GM12878 (cell line): ENCODE results near the gene BMP2K. TPM values are rescaled to one million over a fixed set of nuclear protein-coding genes. Genes with fewer than 3 reads are reported as not detected.
A peak's percentile ranks its signal among the peaks of the same experiment; 100 is the strongest.

ENCODE experiments used
- ATAC-seq: fragments of 200-7000 bp; cut with Tn5 transposase; 3 replicates; pipeline ENCODE4 v1.9.1; 2020; ENCODE audit warnings: mild to moderate bottlenecking, moderate library complexity
- BruUV-seq: library from RNA; stranded (reverse); fragments of 400-500 nt; replicated peaks from 2 replicates; lab custom pipeline; 2021; lab: Mats Ljungman, UMichigan
- CTCF ChIA-PET: fragments of 300-600 bp; sonication (Branson Sonifier 250); formaldehyde crosslinking; extraction: SDS; loops from one replicate; lab custom pipeline; 2021; ENCODE audit warnings: inconsistent platforms; lab: Yijun Ruan, JAX
- POLR2A ChIA-PET: fragments of 350-600 bp; formaldehyde crosslinking; extraction: SDS; loops from one replicate; lab custom pipeline; 2021; ENCODE audit warnings: inconsistent platforms; lab: Charles Lee
- RAD21 ChIA-PET: fragments of 300-600 bp; sonication (Branson Sonifier 250); formaldehyde crosslinking; loops from one replicate; lab custom pipeline; 2023; ENCODE audit warnings: antibody characterized with exemption; ENCODE audit not compliant: unreplicated experiment; lab: Charles Lee
- SMC1A ChIA-PET: fragments of 300-600 bp; sonication (Branson Sonifier 250); formaldehyde crosslinking; loops from one replicate; lab custom pipeline; 2023; ENCODE audit not compliant: unreplicated experiment, uncharacterized antibody; lab: Charles Lee
- DNase-seq: peaks from one replicate; pipeline ENCODE4 v3.0.0-alpha.2; 2011; ENCODE audit warnings: low read depth, low spot score
- FAIRE-seq: peaks from 3 replicates; lab custom pipeline; 2011; peaks lifted over from hg19 to GRCh38; lab: Jason Lieb, UNC
- H2AFZ ChIP-seq: 2 replicates; pipeline ENCODE4 v1.6.0; 2011; ENCODE audit warnings: low read depth, low read length, control low read depth; ENCODE audit not compliant: control insufficient read depth
- H3K27ac ChIP-seq: 2 replicates; pipeline ENCODE4 v1.5.1; 2011; ENCODE audit warnings: control low read depth; ENCODE audit not compliant: control insufficient read depth, insufficient read depth
- H3K27me3 ChIP-seq, 2 experiments: replicated peaks in 1 of 2; 2 replicates each; pipeline versions ENCODE4 v1.6.0 to v1.6.1; 2011; ENCODE audit warnings: low read length in 1 of 2; ENCODE audit not compliant: control insufficient read depth in 2 of 2, insufficient read depth in 2 of 2
- H3K36me3 ChIP-seq, 2 experiments: 2 replicates each; pipeline ENCODE4 v1.5.1; 2011; ENCODE audit warnings: low read length in 1 of 2; ENCODE audit not compliant: control insufficient read depth in 2 of 2, insufficient read depth in 2 of 2
- H3K4me1 ChIP-seq: 2 replicates; pipeline ENCODE4 v1.6.1; 2011; ENCODE audit warnings: mild to moderate bottlenecking, low read length, moderate library complexity, mixed read lengths; ENCODE audit not compliant: control insufficient read depth, insufficient read depth
- H3K4me2 ChIP-seq: 2 replicates; pipeline ENCODE4 v1.6.0; 2011; ENCODE audit warnings: control low read depth; ENCODE audit not compliant: control insufficient read depth, insufficient read depth
- H3K4me3 ChIP-seq: fragments of 200-600 bp; sonication (generic); 2 replicates; pipeline ENCODE4 v1.5.1; 2016
- H3K79me2 ChIP-seq: 2 replicates; pipeline ENCODE4 v1.6.0; 2011; ENCODE audit warnings: low read length; ENCODE audit not compliant: control insufficient read depth, insufficient read depth
- H3K9ac ChIP-seq: 2 replicates; pipeline ENCODE4 v1.8.0; 2011; ENCODE audit warnings: low read length, control low read depth, mixed read lengths; ENCODE audit not compliant: control insufficient read depth, insufficient read depth
- H3K9me3 ChIP-seq: replicated peaks from 3 replicates; pipeline ENCODE4 v1.5.1; 2011; ENCODE audit warnings: mild to moderate bottlenecking, low read length; ENCODE audit not compliant: control insufficient read depth, insufficient read depth
- H4K20me1 ChIP-seq: 2 replicates; pipeline ENCODE4 v1.6.0; 2011; ENCODE audit not compliant: control insufficient read depth, insufficient read depth
- BHLHE40 ChIP-seq, 2 experiments: fragments of 450-650 bp in 1 of 2; IDR thresholded peaks; 2 replicates each; pipeline ENCODE4 v1.6.1; 2011 to 2017; ENCODE audit warnings: low read depth in 2 of 2, borderline replicate concordance in 1 of 2, improper control_type of control experiment in 1 of 2, low read length in 1 of 2, mild to moderate bottlenecking in 1 of 2
- CREB1 ChIP-seq: IDR thresholded peaks from 2 replicates; pipeline ENCODE4 v1.6.1; 2012; ENCODE audit warnings: low read depth, mild to moderate bottlenecking, inconsistent platforms
- DPF2 ChIP-seq: fragments of 450-650 bp; IDR thresholded peaks from 2 replicates; pipeline ENCODE4 v1.6.1; 2017; ENCODE audit warnings: mild to moderate bottlenecking
- FOS ChIP-seq: IDR thresholded peaks from 3 replicates; pipeline ENCODE4 v1.6.1; 2011; ENCODE audit warnings: borderline replicate concordance; ENCODE audit not compliant: insufficient read length; ENCODE audit errors: extremely low read depth
- FOXM1 ChIP-seq: IDR thresholded peaks from 2 replicates; pipeline ENCODE4 v1.6.1; 2012; ENCODE audit warnings: low read depth, mild to moderate bottlenecking, inconsistent platforms, low read length, moderate library complexity
- MXI1 ChIP-seq: fragments of 150-350 bp; IDR thresholded peaks from 2 replicates; pipeline ENCODE4 v1.6.1; 2011; ENCODE audit warnings: low read depth, mild to moderate bottlenecking, inconsistent platforms, low read length, improper control_type of control experiment
- NBN ChIP-seq: fragments of 450-650 bp; IDR thresholded peaks from 2 replicates; pipeline ENCODE4 v1.6.1; 2016
- PML ChIP-seq: IDR thresholded peaks from 2 replicates; pipeline ENCODE4 v1.6.1; 2012; ENCODE audit warnings: low read length, inconsistent platforms
- POLR2A ChIP-seq: IDR thresholded peaks from 2 replicates; pipeline ENCODE4 v1.6.1; 2011; ENCODE audit warnings: low read depth, mild to moderate bottlenecking, low read length
- RUNX3 ChIP-seq: IDR thresholded peaks from 2 replicates; pipeline ENCODE4 v1.6.1; 2012; ENCODE audit warnings: low read length, inconsistent platforms
- ZNF217 ChIP-seq: fragments of 450-650 bp; IDR thresholded peaks from 2 replicates; pipeline ENCODE4 v1.6.1; 2017; ENCODE audit warnings: antibody characterized with exemption, mild to moderate bottlenecking
- WGBS: methylation state at CpG from one replicate; pipeline ENCODE4 v1.1.6; 2016; ENCODE audit warnings: low lambda C conversion rate; ENCODE audit not compliant: insufficient replicate concordance, insufficient coverage; ENCODE audit errors: missing lambda C conversion rate; 5-methylcytosine and 5-hydroxymethylcytosine counted together
- in situ Hi-C: fragments of 300-500 bp; cut with MboI; formaldehyde crosslinking; loops from 9 replicates; pipeline ENCODE4 v1.14.3; 2018; ENCODE audit warnings: mixed read lengths
- intact Hi-C: fragments of 100-400 bp; cut with micrococcal nuclease; formaldehyde crosslinking; loops from one replicate; pipeline ENCODE4 v1.14.2; 2022; ENCODE audit not compliant: unreplicated experiment
- polyA plus RNA-seq, 11 experiments: library from polyadenylated mRNA; depleted of rRNA in 4 of 11; unstranded in 6 of 11; stranded (reverse) in 5 of 11; fragments of >200 nt; fragmentation: Nextera tagmentation in 4 of 11; fragmentation: Illumina TruSeq in 1 of 11; extraction: Ambion mirVana in 4 of 11; extraction: Trizol in 1 of 11; gene quantifications; 1 replicate in 1 of 11; 2 replicates in 10 of 11; pipeline versions ENCODE4 v1.2.1 to v1.2.3, GENCODE V29; 2011 to 2016; ENCODE audit warnings: inconsistent platforms in 2 of 11, missing spikeins in 2 of 11, low read depth in 1 of 11
- total RNA-seq, 4 experiments: library from RNA; depleted of rRNA in 3 of 4; stranded (reverse); fragments of >200 nt in 3 of 4; fragmentation: Illumina TruSeq in 1 of 4; extraction: Trizol in 1 of 4; gene quantifications; 2 replicates each; pipeline versions ENCODE4 v1.2.1 to v1.2.3, GENCODE V29; 2013 to 2021
- TF ChIP-seq, protein P1 (sequence below): IDR thresholded peaks from 2 replicates; pipeline ENCODE4 v1.6.1; 2011; ENCODE audit warnings: low read depth, mild to moderate bottlenecking, low read length, moderate library complexity, borderline replicate concordance; ENCODE audit errors: extremely low read depth
- TF ChIP-seq, protein P2 (sequence below): fragments of 450-650 bp; IDR thresholded peaks from 2 replicates; pipeline ENCODE4 v1.6.1; 2017; ENCODE audit warnings: mild to moderate bottlenecking, moderate library complexity
- TF ChIP-seq, protein P3 (sequence below): IDR thresholded peaks from 2 replicates; pipeline ENCODE4 v1.6.1; 2012; ENCODE audit warnings: low read depth, low read length, improper control_type of control experiment
- TF ChIP-seq, protein P4 (sequence below): IDR thresholded peaks from 2 replicates; pipeline ENCODE4 v1.6.1; 2011; ENCODE audit warnings: borderline replicate concordance, low read depth, mild to moderate bottlenecking, moderate library complexity, low read length; ENCODE audit not compliant: insufficient read depth, poor library complexity, severe bottlenecking

The BMP2K gene
- total and polyA plus RNA-seq, 10 of the 15 experiments (the other 5 are each of a cell fraction or from before 2014, with no cell fraction given), result 3.3 to 84.6 (median 24.8) TPM

DNA sequence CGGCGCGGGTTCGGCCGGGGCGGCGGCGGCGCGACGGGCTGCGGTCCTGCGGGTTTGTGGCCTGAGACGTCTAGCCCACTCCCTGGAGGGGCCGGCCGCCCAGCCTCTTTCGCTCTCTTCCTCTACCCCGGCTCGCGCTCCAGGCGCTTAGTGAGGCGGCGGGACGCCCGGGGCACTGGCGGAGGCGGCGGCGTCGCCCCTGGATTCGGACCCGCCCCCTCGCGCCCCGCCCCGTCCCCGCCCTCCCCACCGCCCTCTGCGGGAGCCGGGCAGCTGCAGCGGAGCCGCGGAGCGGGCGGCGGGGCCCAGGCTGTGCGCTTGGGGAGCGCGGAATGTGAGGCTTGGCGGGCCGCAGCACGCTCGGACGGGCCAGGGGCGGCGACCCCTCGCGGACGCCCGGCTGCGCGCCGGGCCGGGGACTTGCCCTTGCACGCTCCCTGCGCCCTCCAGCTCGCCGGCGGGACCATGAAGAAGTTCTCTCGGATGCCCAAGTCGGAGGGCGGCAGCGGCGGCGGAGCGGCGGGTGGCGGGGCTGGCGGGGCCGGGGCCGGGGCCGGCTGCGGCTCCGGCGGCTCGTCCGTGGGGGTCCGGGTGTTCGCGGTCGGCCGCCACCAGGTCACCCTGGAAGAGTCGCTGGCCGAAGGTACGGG lies at the start of gene BMP2K (continued):
- TF ChIP-seq FOS, result no peak
- peak; percentile 56; the same call in 1 of the 2 replicates for TF ChIP-seq PML
- TF ChIP-seq DPF2, result 0 out of 2 replicates have a peak, but pooled peaks have one; percentile 54
- TF ChIP-seq ZNF217, result 0 out of 2 replicates have a peak, but pooled peaks have one; percentile 19
- TF ChIP-seq, protein P1, sequence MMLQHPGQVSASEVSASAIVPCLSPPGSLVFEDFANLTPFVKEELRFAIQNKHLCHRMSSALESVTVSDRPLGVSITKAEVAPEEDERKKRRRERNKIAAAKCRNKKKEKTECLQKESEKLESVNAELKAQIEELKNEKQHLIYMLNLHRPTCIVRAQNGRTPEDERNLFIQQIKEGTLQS, result no peak
- peak; percentile 1; the same call in 1 of the 2 replicates for TF ChIP-seq RUNX3
- 0 out of 2 replicates have a peak, but pooled peaks have one; percentile 5 for TF ChIP-seq CREB1
- no peak for TF ChIP-seq MXI1
- TF ChIP-seq BHLHE40 (IDR thresholded peaks at IDR 0.05; ENCODE audit: borderline replicate concordance in 1 of 2, low read depth in 2 of 2, low read length in 1 of 2), result peak in 1 of 2 experiments; percentile 43; a peak in 1 of 4 replicates
- TF ChIP-seq POLR2A, result peak; percentile 87

DNA sequence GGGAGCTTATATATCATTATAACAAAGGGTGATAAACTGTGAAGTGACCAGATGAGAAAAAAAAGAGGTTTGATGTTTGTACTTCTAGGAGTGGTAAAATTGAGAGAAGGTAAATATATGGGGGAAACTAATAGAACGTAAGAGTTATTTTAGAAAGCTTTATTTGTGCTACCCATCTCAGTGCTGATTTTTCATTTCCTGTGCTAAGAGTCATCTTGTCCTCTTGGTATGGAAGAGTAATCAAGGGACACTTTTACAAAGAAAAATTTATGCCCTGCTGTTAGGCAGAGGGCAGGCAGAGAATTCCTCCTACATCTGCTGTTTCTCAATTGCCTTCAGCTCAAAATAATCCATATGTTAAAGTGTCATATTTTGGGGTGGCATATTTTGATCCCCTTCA lies 49.6 kb upstream of the BMP2K start:
- Histone ChIP-seq H3K9me3 (no peaks in the 10 kb centered on the region), H3K4me2 (no peak overlapping the region), H4K20me1 (no peaks in the 10 kb centered on the region), H2AFZ (peak overlapping the region; percentile 25; the same call in 1 of the 2 replicates), H3K4me1 (no peaks in the 10 kb centered on the region), H3K79me2 (no peaks in the 10 kb centered on the region), H3K27ac (no peak overlapping the region), H3K36me3 (no peaks in the 10 kb centered on the region), H3K27me3 (no peaks in the 10 kb centered on the region), H3K9ac (no peak overlapping the region), H3K4me3 (no peak overlapping the region)
- DNase-seq (no peak), FAIRE-seq (no peak), ATAC-seq (no peak)
- no TSS peak for BruUV-seq
- WGBS, result 16% methylated on average over 1 of the region's 1 CpG
- RAD21 ChIA-PET, result interaction anchor here (0.6 to 1.6 kb wide), 2 partner anchors 9 to 1380 kb away, joined by 3 read pairs; no protein-coding TSS in a partner anchor
- intact Hi-C loops (no loop called here), in situ Hi-C loops (no loop called here)
- CTCF ChIA-PET, result interaction anchor here (1.1 to 1.9 kb wide), 4 partner anchors 11 to 21 kb away, joined by 3 to 5 read pairs (median 4); no protein-coding TSS in a partner anchor
- SMC1A ChIA-PET, result interaction anchor here (0.7 to 2.7 kb wide), 7 partner anchors 10 to 84 kb away, joined by 3 to 11 read pairs (median 4); no protein-coding TSS in a partner anchor
- POLR2A ChIA-PET, result interaction anchor here (1.7 kb wide), 1 partner anchor 9 kb away, joined by 4 read pairs; no protein-coding TSS in a partner anchor
- TF ChIP-seq, protein P2, sequence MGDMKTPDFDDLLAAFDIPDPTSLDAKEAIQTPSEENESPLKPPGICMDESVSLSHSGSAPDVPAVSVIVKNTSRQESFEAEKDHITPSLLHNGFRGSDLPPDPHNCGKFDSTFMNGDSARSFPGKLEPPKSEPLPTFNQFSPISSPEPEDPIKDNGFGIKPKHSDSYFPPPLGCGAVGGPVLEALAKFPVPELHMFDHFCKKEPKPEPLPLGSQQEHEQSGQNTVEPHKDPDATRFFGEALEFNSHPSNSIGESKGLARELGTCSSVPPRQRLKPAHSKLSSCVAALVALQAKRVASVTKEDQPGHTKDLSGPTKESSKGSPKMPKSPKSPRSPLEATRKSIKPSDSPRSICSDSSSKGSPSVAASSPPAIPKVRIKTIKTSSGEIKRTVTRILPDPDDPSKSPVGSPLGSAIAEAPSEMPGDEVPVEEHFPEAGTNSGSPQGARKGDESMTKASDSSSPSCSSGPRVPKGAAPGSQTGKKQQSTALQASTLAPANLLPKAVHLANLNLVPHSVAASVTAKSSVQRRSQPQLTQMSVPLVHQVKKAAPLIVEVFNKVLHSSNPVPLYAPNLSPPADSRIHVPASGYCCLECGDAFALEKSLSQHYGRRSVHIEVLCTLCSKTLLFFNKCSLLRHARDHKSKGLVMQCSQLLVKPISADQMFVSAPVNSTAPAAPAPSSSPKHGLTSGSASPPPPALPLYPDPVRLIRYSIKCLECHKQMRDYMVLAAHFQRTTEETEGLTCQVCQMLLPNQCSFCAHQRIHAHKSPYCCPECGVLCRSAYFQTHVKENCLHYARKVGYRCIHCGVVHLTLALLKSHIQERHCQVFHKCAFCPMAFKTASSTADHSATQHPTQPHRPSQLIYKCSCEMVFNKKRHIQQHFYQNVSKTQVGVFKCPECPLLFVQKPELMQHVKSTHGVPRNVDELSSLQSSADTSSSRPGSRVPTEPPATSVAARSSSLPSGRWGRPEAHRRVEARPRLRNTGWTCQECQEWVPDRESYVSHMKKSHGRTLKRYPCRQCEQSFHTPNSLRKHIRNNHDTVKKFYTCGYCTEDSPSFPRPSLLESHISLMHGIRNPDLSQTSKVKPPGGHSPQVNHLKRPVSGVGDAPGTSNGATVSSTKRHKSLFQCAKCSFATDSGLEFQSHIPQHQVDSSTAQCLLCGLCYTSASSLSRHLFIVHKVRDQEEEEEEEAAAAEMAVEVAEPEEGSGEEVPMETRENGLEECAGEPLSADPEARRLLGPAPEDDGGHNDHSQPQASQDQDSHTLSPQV, result no peak
- no peak for TF ChIP-seq NBN
- TF ChIP-seq FOXM1, result no peak
- TF ChIP-seq, protein P3, sequence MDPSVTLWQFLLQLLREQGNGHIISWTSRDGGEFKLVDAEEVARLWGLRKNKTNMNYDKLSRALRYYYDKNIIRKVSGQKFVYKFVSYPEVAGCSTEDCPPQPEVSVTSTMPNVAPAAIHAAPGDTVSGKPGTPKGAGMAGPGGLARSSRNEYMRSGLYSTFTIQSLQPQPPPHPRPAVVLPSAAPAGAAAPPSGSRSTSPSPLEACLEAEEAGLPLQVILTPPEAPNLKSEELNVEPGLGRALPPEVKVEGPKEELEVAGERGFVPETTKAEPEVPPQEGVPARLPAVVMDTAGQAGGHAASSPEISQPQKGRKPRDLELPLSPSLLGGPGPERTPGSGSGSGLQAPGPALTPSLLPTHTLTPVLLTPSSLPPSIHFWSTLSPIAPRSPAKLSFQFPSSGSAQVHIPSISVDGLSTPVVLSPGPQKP, result no peak
- TF ChIP-seq, protein P4, sequence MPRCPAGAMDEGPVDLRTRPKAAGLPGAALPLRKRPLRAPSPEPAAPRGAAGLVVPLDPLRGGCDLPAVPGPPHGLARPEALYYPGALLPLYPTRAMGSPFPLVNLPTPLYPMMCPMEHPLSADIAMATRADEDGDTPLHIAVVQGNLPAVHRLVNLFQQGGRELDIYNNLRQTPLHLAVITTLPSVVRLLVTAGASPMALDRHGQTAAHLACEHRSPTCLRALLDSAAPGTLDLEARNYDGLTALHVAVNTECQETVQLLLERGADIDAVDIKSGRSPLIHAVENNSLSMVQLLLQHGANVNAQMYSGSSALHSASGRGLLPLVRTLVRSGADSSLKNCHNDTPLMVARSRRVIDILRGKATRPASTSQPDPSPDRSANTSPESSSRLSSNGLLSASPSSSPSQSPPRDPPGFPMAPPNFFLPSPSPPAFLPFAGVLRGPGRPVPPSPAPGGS, result no peak
- TF ChIP-seq POLR2A, result no peak
